Fibroblast of lung (primary cell): ENCODE data around the gene SLC17A4. TPM values are rescaled to one million over a fixed set of nuclear protein-coding genes. Genes with fewer than 3 reads are reported as not detected.

Source experiments
- DNase-seq, 2 donors: peaks; one replicate each; pipeline versions ENCODE4 v3.0.0 to v3.0.0-alpha.2; 2010; ENCODE audit warnings: low read depth in 2 of 2
- H2AFZ ChIP-seq: 2 replicates; pipeline ENCODE4 v1.5.1; 2012; ENCODE audit warnings: low read length, control low read depth, inconsistent platforms
- H3K27ac ChIP-seq: 2 replicates; pipeline ENCODE4 v1.5.1; 2011; ENCODE audit warnings: low read length, control low read depth; ENCODE audit not compliant: insufficient read depth
- H3K27me3 ChIP-seq: 2 replicates; pipeline ENCODE4 v1.5.1; 2011; ENCODE audit warnings: mild to moderate bottlenecking, low read length; ENCODE audit not compliant: control insufficient read depth, insufficient read depth
- H3K36me3 ChIP-seq: 2 replicates; pipeline ENCODE4 v1.5.1; 2011; ENCODE audit warnings: low read length; ENCODE audit not compliant: control insufficient read depth, insufficient read depth
- H3K4me1 ChIP-seq: 2 replicates; pipeline ENCODE4 v1.5.1; 2011; ENCODE audit warnings: low read length; ENCODE audit not compliant: control insufficient read depth, insufficient read depth; ENCODE audit errors: extremely low read depth
- H3K4me2 ChIP-seq: 2 replicates; pipeline ENCODE4 v1.5.1; 2011; ENCODE audit warnings: low read length, control low read depth; ENCODE audit not compliant: insufficient read depth; ENCODE audit errors: extremely low read depth
- H3K4me3 ChIP-seq, 4 experiments: fragments of 200-600 bp in 1 of 4; sonication (generic) in 1 of 4; replicated peaks in 1 of 4; 2 replicates each; pipeline ENCODE4 v1.5.1; 2011 to 2016; ENCODE audit warnings: low read length in 4 of 4, low read depth in 3 of 4, mild to moderate bottlenecking in 3 of 4, control low read depth in 2 of 4, inconsistent platforms in 1 of 4, mixed read lengths in 1 of 4; ENCODE audit not compliant: insufficient read depth in 1 of 4; ENCODE audit errors: control extremely low read depth in 1 of 4
- H3K79me2 ChIP-seq: 2 replicates; pipeline ENCODE4 v1.5.1; 2012; ENCODE audit warnings: mild to moderate bottlenecking, low read length, inconsistent platforms; ENCODE audit not compliant: control insufficient read depth, insufficient read depth
- H3K9ac ChIP-seq: 2 replicates; pipeline ENCODE4 v1.5.1; 2011; ENCODE audit warnings: mild to moderate bottlenecking, low read length, control low read depth; ENCODE audit not compliant: insufficient read depth
- H3K9me3 ChIP-seq: 2 replicates; pipeline ENCODE4 v1.5.1; 2012; ENCODE audit warnings: low read depth, low read length; ENCODE audit not compliant: control insufficient read depth, insufficient read depth
- H4K20me1 ChIP-seq: 2 replicates; pipeline ENCODE4 v1.5.1; 2011; ENCODE audit warnings: low read length; ENCODE audit not compliant: control insufficient read depth, insufficient read depth; ENCODE audit errors: extremely low read depth
- EZH2 ChIP-seq: IDR thresholded peaks from 2 replicates; pipeline ENCODE4 v1.5.1; 2012; ENCODE audit warnings: low read length, control low read depth, mild to moderate bottlenecking; ENCODE audit errors: missing control alignments
- polyA plus RNA-seq, 2 donors: library from polyadenylated mRNA; depleted of rRNA in 1 of 2; stranded (reverse) in 1 of 2; unstranded in 1 of 2; fragments of >200 nt; gene quantifications; 2 replicates each; pipeline ENCODE4 v1.2.1, GENCODE V29; 2011 to 2012; ENCODE audit warnings: missing spikeins in 1 of 2
- total RNA-seq: library from RNA; depleted of rRNA; stranded (reverse); fragments of >200 nt; gene quantifications from 2 replicates; pipeline ENCODE4 v1.2.1, GENCODE V29; 2014
- TF ChIP-seq, protein P1 (sequence below), 2 donors: IDR thresholded peaks in 1 of 2; conservative IDR thresholded peaks in 1 of 2; 1 replicate in 1 of 2; 2 replicates in 1 of 2; pipeline ENCODE4 v1.5.1; 2011 to 2012; ENCODE audit warnings: low read length in 2 of 2, control low read depth in 1 of 2, inconsistent platforms in 1 of 2, low read depth in 1 of 2, mild to moderate bottlenecking in 1 of 2

SLC17A4 gene
- total and polyA plus RNA-seq, 2 donors (not counting 1 experiment from before 2014, with no cell fraction given): not detected

DNA sequence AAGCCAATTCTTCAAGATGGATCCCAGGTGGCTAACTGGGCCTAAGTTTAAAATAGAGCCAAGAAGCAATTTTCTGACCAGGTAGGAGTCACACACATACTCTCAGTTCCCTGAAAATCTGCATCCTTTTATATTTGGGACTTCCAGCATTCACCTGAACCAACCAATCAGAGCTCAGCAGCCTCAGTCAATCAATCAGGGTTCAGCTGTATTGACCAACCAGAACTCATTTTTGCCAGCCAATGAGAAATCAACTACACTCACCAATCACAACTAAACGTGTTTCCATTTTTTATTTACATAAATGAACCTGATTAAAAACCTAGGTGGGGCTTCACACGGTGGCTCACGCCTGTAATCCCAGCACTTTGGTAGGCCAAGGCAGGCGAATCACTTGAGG lies 37.5 kb downstream of the SLC17A4 start:
- Histone ChIP-seq H3K36me3 (no peaks in the 10 kb centered on the region), H3K4me3 (no peak overlapping the region), H3K4me1 (no peaks in the 10 kb centered on the region), H3K27me3 (no peaks in the 10 kb centered on the region), H4K20me1 (no peaks in the 10 kb centered on the region), H3K79me2 (no peaks in the 10 kb centered on the region), H3K9me3 (no peaks in the 10 kb centered on the region), H3K4me2 (no peak overlapping the region), H3K9ac (no peak overlapping the region), H3K27ac (no peak overlapping the region), H2AFZ (no peak overlapping the region)
- TF ChIP-seq, protein P1, sequence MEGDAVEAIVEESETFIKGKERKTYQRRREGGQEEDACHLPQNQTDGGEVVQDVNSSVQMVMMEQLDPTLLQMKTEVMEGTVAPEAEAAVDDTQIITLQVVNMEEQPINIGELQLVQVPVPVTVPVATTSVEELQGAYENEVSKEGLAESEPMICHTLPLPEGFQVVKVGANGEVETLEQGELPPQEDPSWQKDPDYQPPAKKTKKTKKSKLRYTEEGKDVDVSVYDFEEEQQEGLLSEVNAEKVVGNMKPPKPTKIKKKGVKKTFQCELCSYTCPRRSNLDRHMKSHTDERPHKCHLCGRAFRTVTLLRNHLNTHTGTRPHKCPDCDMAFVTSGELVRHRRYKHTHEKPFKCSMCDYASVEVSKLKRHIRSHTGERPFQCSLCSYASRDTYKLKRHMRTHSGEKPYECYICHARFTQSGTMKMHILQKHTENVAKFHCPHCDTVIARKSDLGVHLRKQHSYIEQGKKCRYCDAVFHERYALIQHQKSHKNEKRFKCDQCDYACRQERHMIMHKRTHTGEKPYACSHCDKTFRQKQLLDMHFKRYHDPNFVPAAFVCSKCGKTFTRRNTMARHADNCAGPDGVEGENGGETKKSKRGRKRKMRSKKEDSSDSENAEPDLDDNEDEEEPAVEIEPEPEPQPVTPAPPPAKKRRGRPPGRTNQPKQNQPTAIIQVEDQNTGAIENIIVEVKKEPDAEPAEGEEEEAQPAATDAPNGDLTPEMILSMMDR (conservative IDR thresholded peaks at IDR 0.05 in 1 of 2, IDR thresholded peaks at IDR 0.05 in 1 of 2; ENCODE audit: low read depth in 1 of 2, low read length in 2 of 2): no peak
- no peak for TF ChIP-seq EZH2
- DNase-seq: no peak

- no peaks in the 10 kb centered on the region for H3K4me1 ChIP-seq
- H4K20me1 ChIP-seq: no peaks in the 10 kb centered on the region
- H3K4me3 ChIP-seq: no peak overlapping the region
- no peaks in the 10 kb centered on the region for H3K9me3 ChIP-seq
- DNase-seq: no peak
- H3K36me3 ChIP-seq: no peaks in the 10 kb centered on the region
- no peaks in the 10 kb centered on the region for H3K27me3 ChIP-seq
- no peak overlapping the region for H2AFZ ChIP-seq
- no peak overlapping the region for H3K9ac ChIP-seq
- H3K79me2 ChIP-seq: no peaks in the 10 kb centered on the region
- no peak overlapping the region for H3K4me2 ChIP-seq
- TF ChIP-seq EZH2: no peak
- TF ChIP-seq, protein P1 (conservative IDR thresholded peaks at IDR 0.05 in 1 of 2, IDR thresholded peaks at IDR 0.05 in 1 of 2; ENCODE audit: low read depth in 1 of 2, low read length in 2 of 2): no peak
- no peak overlapping the region for H3K27ac ChIP-seq
Measured at GRCh38 chr6:25793970-25794369, 39.4 kb downstream of the SLC17A4 start.

DNA sequence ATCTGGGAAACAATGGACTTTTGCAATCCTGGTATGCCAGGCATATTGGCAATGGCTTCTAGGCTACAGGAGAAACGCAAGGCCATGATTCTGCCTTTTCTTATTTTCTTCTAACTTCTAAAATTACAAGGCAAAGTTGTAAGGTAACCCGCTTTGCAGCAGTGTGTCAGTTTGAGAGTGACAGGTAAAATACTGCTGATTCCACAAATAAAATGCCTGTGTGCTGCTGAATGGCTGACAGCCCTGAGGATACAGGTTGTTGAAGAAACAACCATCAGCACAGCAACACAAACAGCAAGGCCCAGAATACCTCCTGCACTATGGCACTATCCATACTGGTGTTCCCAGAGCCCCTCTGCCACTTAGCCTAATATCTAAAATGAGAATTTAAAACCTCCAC lies 40.2 kb downstream of the SLC17A4 start:
- Histone ChIP-seq H3K4me1 (no peaks in the 10 kb centered on the region), H3K9ac (no peak overlapping the region), H3K4me2 (no peak overlapping the region), H3K9me3 (no peaks in the 10 kb centered on the region), H4K20me1 (no peaks in the 10 kb centered on the region), H3K27me3 (no peaks in the 10 kb centered on the region), H3K79me2 (no peaks in the 10 kb centered on the region), H3K27ac (no peak overlapping the region), H3K4me3 (no peak overlapping the region), H2AFZ (no peak overlapping the region), H3K36me3 (no peaks in the 10 kb centered on the region)
- DNase-seq: no peak
- no peak for TF ChIP-seq EZH2
- TF ChIP-seq, protein P1 (conservative IDR thresholded peaks at IDR 0.05 in 1 of 2, IDR thresholded peaks at IDR 0.05 in 1 of 2; ENCODE audit: low read depth in 1 of 2, low read length in 2 of 2): no peak
